Embryonic facial prominence (tissue), 1 donor: Measurements from ENCODE around the gene MYO18A.
A peak's percentile ranks its signal among the peaks of the same experiment; 100 is the strongest.

Experiments used
- DNase-seq: peaks from one replicate; pipeline ENCODE4 v3.0.0-alpha.2; 2016; ENCODE audit errors: extremely low spot score

The MYO18A gene

GRCh38 chr17:29084541-29085146 is 95.6 kb downstream of the MYO18A start:
- DNase-seq, result peak; percentile 31

DNA sequence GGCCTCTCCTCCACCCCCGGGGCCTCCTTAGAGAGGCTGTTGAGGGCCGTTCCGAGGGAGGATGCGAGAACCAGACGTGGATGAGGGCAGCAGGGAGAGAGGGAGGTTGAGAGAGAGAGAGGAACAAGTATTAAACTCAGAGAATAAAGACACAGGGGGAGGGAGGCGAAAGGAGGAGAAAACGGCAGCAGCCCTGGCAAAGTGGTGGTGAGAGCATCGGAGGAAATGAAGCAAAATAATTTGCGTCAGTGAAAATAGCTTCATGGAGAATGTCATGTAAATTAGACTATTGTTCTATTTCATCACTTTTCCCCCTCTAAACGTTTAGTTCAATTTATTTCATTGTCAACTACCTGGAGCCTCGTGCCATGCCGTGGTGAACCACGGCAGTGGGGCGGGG is 99.2 kb downstream of the MYO18A start:
- DNase-seq, result no peak

- no peak for DNase-seq
Observed at GRCh38 chr17:29080323-29080722, 99.9 kb downstream of the MYO18A start.

GRCh38 chr17:29079887-29080286 is 100.3 kb downstream of the MYO18A start:
- DNase-seq, result no peak

- no peak for DNase-seq
Observed at GRCh38 chr17:29079433-29079832, 100.8 kb downstream of the MYO18A start.

- DNase-seq, result no peak
Observed at GRCh38 chr17:29078183-29079045, 101.8 kb downstream of the MYO18A start.

- no peak for DNase-seq
Observed at GRCh38 chr17:29077320-29077719, 102.9 kb downstream of the MYO18A start.

GRCh38 chr17:29076722-29077121 is 103.5 kb downstream of the MYO18A start:
- no peak for DNase-seq

DNA sequence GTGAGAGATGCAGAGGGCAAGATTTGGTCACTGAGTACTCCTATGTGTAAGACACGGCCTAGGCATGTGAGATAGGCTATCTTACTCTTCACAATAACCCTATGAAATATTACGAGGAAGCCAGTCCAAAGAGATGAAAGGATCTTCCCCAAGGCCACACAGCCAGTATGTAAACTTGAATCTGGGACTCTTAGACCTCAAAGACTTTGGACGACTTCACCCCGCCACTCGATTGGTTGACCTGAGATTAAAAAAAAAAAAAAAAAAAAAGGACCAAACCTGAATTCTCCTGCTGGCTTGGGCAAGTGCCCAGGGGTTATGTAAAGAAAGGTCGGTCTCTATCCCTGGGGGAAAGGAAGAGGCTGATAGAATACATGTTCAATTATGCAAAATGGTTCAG is 104.1 kb downstream of the MYO18A start:
- no peak for DNase-seq

- DNase-seq, result no peak
Observed at GRCh38 chr17:29074488-29074887, 105.7 kb downstream of the MYO18A start.

- no peak for DNase-seq
Observed at GRCh38 chr17:29073520-29073919, 106.7 kb downstream of the MYO18A start.

DNA sequence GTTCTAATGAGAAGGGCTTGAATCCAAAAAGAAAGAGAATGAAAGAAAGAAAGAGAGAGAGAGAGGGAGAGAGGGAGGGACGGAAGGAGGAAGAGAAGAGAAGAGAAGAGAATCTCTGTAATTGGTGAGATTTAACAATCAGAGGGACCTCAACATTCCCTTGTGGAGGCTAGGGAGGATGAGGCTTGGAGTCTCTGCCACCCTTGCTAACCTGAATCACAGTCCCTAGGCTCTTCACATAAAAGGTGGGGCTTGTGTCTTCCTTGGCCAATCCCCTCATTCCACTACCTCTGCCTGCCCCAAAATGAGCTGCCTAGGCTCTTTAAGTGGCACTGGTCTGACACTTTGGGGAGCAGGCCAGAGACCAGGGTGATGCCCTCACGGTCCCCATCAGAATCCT is 107.2 kb downstream of the MYO18A start:
- DNase-seq, result no peak

DNA sequence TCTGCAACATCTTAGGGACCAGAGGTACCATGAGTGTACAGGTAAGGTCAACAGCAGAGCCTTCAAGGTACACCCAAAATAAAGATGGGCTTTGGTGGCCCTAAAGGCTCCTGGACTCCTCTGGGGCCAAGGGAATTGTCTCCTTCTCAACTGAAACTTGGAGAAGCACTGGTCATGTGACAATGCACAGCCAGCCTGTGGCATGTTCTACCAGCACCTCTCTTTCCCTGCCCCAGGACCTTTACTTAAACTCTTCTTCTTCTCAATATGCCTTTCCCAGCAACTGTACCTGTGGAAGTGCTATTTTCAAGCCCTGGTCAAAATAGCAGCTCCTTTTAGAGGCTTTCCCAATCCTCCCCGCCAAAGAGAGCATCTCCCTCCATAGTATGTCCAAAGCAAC is 108.9 kb downstream of the MYO18A start:
- DNase-seq, result no peak

- no peak for DNase-seq
Observed at GRCh38 chr17:29070781-29071180, 109.4 kb downstream of the MYO18A start.

DNA sequence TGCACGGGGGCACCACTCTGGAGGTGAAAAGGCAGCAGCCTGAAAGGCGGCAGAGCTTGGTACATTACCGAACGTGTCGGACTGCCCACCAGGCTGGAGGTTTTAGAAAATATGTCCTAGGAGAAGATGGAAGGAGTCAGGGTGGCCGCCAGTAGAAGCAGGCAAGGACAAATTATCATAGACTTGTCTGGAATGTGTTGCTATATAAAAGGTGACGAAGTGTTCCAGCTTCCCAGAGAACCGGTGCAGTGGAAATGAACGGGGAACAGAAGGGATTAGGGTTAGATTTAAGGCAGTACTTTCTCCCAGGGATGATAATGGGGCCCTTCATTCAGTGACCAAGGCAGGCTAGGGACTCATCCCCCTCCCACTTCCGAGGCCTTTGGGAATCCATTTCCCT is 109.9 kb downstream of the MYO18A start:
- no peak for DNase-seq

GRCh38 chr17:29069526-29070041 is 110.6 kb downstream of the MYO18A start:
- no peak for DNase-seq

DNA sequence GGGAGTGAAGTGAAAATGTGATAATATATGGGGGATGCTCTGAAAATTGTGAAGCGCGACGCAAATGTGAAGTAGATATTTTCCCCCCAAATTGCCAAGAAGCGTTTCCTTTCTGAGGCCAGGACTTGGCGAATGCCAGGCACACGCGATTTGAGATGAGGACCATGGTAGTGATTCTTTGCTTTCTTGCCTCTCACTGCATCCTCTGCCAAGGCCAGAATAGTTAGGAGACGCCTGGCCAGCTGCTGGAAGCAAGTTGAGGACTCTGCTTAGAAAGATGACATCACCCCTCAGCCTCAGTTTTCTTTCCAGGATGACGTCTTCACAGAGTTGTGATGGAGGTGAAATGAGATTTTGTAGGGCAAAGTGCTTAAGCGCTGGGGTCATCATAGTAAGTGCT is 111.4 kb downstream of the MYO18A start:
- DNase-seq, result no peak

- no peak for DNase-seq
Observed at GRCh38 chr17:29066606-29067005, 113.6 kb downstream of the MYO18A start.

DNA sequence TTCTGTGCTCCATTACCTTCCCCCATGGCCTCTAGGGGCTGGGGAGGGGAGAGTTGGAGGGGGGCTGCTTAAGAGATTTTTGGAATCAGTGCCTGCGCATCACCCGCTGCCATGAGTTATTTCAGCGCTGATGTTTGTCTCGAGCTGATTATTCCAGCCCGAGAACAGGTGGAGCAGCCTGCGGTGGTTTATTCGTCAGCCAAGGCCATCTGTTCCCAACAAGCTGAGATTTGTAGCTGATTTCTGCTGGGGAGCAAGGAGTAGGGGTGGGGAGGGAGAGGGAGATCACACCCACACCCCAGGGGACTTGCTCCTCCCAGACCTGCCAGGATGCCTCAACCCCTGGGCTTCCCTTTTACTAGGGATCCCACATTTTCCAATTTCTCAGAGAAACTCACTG is 114.2 kb downstream of the MYO18A start:
- no peak for DNase-seq

- DNase-seq, result no peak
Observed at GRCh38 chr17:29063992-29064391, 116.2 kb downstream of the MYO18A start.

DNA sequence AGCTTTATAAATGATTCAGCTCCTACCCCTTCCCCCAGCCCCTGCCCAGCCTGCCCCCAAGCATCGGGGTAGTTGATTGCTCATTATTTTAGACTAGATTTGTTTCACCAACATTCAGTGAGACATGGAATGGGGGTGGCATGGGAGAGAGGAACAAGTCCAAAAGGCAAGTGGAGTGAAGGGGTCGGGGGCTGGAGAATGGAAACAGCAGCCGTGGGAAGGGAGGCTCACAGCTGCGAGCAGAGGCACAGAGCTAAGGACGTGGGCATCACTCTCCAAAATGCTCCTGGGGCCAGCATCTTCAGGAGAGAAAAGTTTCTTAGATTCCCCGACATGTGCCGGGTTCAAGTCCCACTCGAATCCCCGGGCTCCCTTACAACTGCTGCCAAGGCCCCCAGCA is 118.0 kb downstream of the MYO18A start:
- DNase-seq, result no peak

GRCh38 chr17:29061036-29061435 is 119.2 kb downstream of the MYO18A start:
- DNase-seq, result no peak

DNA sequence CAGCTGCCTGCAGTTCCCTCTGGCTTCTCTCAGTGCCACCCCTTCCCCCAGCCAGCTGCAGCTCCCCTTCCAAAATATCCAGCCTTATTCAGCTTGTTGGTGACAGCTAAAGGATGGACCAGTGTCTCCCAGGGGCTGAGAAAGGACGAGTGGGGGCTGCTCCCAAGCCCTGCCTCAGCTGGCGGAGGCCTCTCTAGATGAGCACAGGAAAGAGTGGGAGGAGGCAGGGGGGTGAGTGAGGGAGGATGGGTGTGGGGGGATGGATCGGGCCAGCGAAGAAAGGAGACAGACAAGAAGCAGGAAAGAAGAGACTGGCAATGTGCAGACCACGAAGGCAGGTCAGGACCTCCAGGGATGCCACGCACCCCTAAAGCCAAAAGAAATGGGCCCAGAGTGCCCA is 119.7 kb downstream of the MYO18A start:
- DNase-seq, result no peak
